ENCODE results near the gene OR12D3. TPM values are rescaled to one million over a fixed set of nuclear protein-coding genes. Genes with fewer than 3 reads are reported as not detected.

Gene OR12D3
- total RNA-seq, 6 donors from 2014 or later, result not detected

- no peak for DNase-seq
- Histone ChIP-seq H3K9me3 (no peaks in the 10 kb centered on the region), H3K4me1 (no peaks in the 10 kb centered on the region), H3K27me3 (no peaks in the 10 kb centered on the region), H3K27ac (no peak overlapping the region), H3K4me3 (no peak overlapping the region), H3K36me3 (no peaks in the 10 kb centered on the region)
- TF ChIP-seq EP300 (IDR thresholded peaks at IDR 0.05) (no peak), POLR2AphosphoS5 (IDR thresholded peaks at IDR 0.05) (no peak), CTCF (IDR thresholded peaks at IDR 0.05) (no peak), POLR2A (IDR thresholded peaks at IDR 0.05) (no peak)
- ATAC-seq (ENCODE audit: low FRiP score in 2 of 2), result no peak
- WGBS, 2 donors, result 75 to 76% methylated on average over 2 of the region's 2 CpGs
These were observed 38.8 kb downstream of the OR12D3 start for GRCh38 chr6:29336269-29336668.

DNA sequence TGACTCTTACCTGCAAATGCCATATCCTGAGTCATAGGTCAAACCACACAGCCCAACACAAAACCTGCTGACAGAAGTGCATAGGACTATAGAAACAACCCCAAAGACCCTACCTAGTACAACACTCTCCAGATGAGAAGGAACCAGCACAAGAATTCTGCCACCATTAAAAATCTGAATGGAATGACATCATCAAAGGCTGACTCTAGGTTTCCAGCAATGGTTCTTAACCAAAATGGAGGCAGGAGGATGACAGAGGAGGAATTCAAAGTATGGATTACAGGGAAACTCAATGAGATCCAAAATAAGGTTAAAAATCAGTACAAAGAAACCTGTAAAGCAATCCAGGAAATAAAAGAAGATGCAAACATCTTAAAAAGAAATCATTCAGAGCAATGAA lies 42.4 kb downstream of the OR12D3 start:
- no peak for ATAC-seq (ENCODE audit: low FRiP score in 2 of 2)

DNA sequence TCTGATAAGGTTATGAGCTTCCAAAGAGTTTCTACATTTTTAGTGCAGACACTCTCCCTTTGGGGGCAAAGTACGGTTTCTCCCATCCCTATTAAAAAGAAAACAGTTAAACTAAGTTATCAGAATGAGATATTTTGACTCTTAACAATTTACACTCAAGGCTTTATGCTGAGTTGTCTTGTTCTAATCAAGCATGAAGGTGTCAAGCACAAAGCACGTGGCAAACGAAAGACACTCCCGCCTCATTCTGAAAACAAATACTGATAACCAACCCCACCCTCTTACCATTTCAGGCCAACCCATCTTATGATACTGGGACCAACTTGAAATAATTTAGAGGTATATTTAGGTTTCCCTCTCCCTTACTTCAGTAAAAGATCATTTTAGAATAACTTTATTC lies 49.3 kb downstream of the OR12D3 start:
- Histone ChIP-seq H3K4me3 (no peak overlapping the region), H3K27me3 (no peaks in the 10 kb centered on the region), H3K9me3 (no peaks in the 10 kb centered on the region), H3K4me1 (no peaks in the 10 kb centered on the region), H3K36me3 (no peaks in the 10 kb centered on the region), H3K27ac (no peak overlapping the region)
- ATAC-seq (ENCODE audit: low FRiP score in 2 of 2), result no peak
- 74 to 76% methylated on average over 4 of the region's 4 CpGs for WGBS, 2 donors
- no peak for TF ChIP-seq POLR2AphosphoS5 (IDR thresholded peaks at IDR 0.05)
- no peak for DNase-seq

More for the DNA sequence above, 42.4 kb downstream of the OR12D3 start:
- Histone ChIP-seq H3K27ac (no peak overlapping the region), H3K4me3 (no peak overlapping the region), H3K27me3 (no peaks in the 10 kb centered on the region), H3K4me1 (no peaks in the 10 kb centered on the region), H3K36me3 (no peaks in the 10 kb centered on the region), H3K9me3 (no peaks in the 10 kb centered on the region)
- DNase-seq, result no peak
- TF ChIP-seq POLR2A (IDR thresholded peaks at IDR 0.05), result no peak
- TF ChIP-seq EP300 (IDR thresholded peaks at IDR 0.05), result no peak
- TF ChIP-seq CTCF (IDR thresholded peaks at IDR 0.05), result no peak
- no peak for TF ChIP-seq POLR2AphosphoS5 (IDR thresholded peaks at IDR 0.05)

Other genes with a start within 250 kb of the OR12D3 start
- gene OR2J2, start 204.4 kb downstream of the OR12D3 start, total RNA-seq, result not detected
- gene OR14J1, start 73.6 kb downstream of the OR12D3 start, total RNA-seq, result not detected
- not detected for gene OR5V1, start 6.4 kb downstream of the OR12D3 start, total RNA-seq
- not detected for gene OR12D2, start 20.3 kb upstream of the OR12D3 start, total RNA-seq
- not detected for gene OR12D1, start 39.6 kb upstream of the OR12D3 start, total RNA-seq
- gene OR10C1, start 64.0 kb upstream of the OR12D3 start, total RNA-seq, result not detected
- not detected for gene OR11A1, start 81.8 kb upstream of the OR12D3 start, total RNA-seq
- not detected for gene OR2H1, start 81.9 kb upstream of the OR12D3 start, total RNA-seq
- 1 to 10 TPM in 1 of 6 donors, under 1 TPM in 1, not detected in 4; 0.54 to 1.8 TPM for gene MAS1L, start 112.7 kb upstream of the OR12D3 start, total RNA-seq
- gene UBD, start 184.4 kb upstream of the OR12D3 start, total RNA-seq, result 1 to 10 TPM in 2 of 6 donors, under 1 TPM in 2, not detected in 2; 0.76 to 3.6 (median 1.6) TPM
- gene OR2H2, start 209.8 kb upstream of the OR12D3 start, total RNA-seq, result not detected